Neural cell (in vitro differentiated cells): ENCODE results near the gene GPR139. TPM values are rescaled to one million over a fixed set of nuclear protein-coding genes. Genes with fewer than 3 reads are reported as not detected.

Source experiments
- H2AFZ ChIP-seq: fragments of 200-600, 300-800 bp; sonication (generic), shearing (Covaris generic); 2 replicates; pipeline ENCODE4 v1.6.0; 2014; ENCODE audit warnings: low read depth, mild to moderate bottlenecking, antibody characterized with exemption, low read length, moderate library complexity
- H3F3A ChIP-seq: fragments of 200-600 bp; shearing (Covaris generic); 2 replicates; pipeline ENCODE4 v1.6.1; 2016; ENCODE audit warnings: mild to moderate bottlenecking, moderate library complexity, mixed read lengths, antibody characterized with exemption, low read length; ENCODE audit not compliant: insufficient read depth, poor library complexity, severe bottlenecking
- H3K27ac ChIP-seq: fragments of 200-600, 300-800 bp; sonication (generic), shearing (Covaris generic); 2 replicates; pipeline ENCODE4 v1.5.1; 2014; ENCODE audit warnings: mild to moderate bottlenecking, low read length, moderate library complexity
- H3K27me3 ChIP-seq: fragments of 300-800, 200-600 bp; sonication (generic), shearing (Covaris generic); 2 replicates; pipeline ENCODE4 v1.6.0; 2014; ENCODE audit warnings: mild to moderate bottlenecking, low read depth, low read length, moderate library complexity; ENCODE audit not compliant: insufficient read depth
- H3K36me3 ChIP-seq: fragments of 300-800, 200-600 bp; sonication (generic), shearing (Covaris generic); 2 replicates; pipeline ENCODE4 v1.5.1; 2014; ENCODE audit warnings: mild to moderate bottlenecking, antibody characterized with exemption, low read length, moderate library complexity; ENCODE audit not compliant: insufficient read depth
- H3K4me2 ChIP-seq: fragments of 300-800, 200-600 bp; sonication (generic), shearing (Covaris generic); 2 replicates; pipeline ENCODE4 v1.6.0; 2014; ENCODE audit warnings: mild to moderate bottlenecking, low read length
- H3K4me3 ChIP-seq: fragments of 300-800, 200-600 bp; sonication (generic), shearing (Covaris generic); 2 replicates; pipeline ENCODE4 v1.5.1; 2014; ENCODE audit warnings: mild to moderate bottlenecking, low read length, moderate library complexity
- H3K79me2 ChIP-seq: fragments of 200-600 bp; shearing (Covaris generic); replicated peaks from 2 replicates; pipeline ENCODE4 v1.6.0; 2014; ENCODE audit warnings: mild to moderate bottlenecking, low read length, moderate library complexity; ENCODE audit not compliant: insufficient read depth
- H3K9ac ChIP-seq: fragments of 300-800, 200-600 bp; sonication (generic), shearing (Covaris generic); 2 replicates; pipeline ENCODE4 v1.6.1; 2016; ENCODE audit warnings: mild to moderate bottlenecking, low read length, mixed read lengths
- H3K9me2 ChIP-seq: fragments of 200-600 bp; shearing (Covaris generic); 2 replicates; pipeline ENCODE4 v1.6.1; 2016; ENCODE audit warnings: mild to moderate bottlenecking, low read length, mixed read lengths; ENCODE audit not compliant: insufficient read depth
- H3K9me3 ChIP-seq: fragments of 200-600, 300-800 bp; sonication (generic), shearing (Covaris generic); 2 replicates; pipeline ENCODE4 v1.6.1; 2016; ENCODE audit warnings: mild to moderate bottlenecking, mixed run types, low read length, moderate library complexity, mixed read lengths
- H4K20me1 ChIP-seq: fragments of 200-600 bp; shearing (Covaris generic); 2 replicates; pipeline ENCODE4 v1.6.1; 2016; ENCODE audit warnings: mild to moderate bottlenecking, mixed run types; ENCODE audit not compliant: insufficient read depth
- CTCF ChIP-seq: fragments of 450-650 bp; IDR thresholded peaks from 2 replicates; pipeline ENCODE4 v1.5.1; 2014; ENCODE audit warnings: antibody characterized with exemption, mild to moderate bottlenecking, moderate library complexity; ENCODE audit not compliant: poor library complexity, severe bottlenecking
- EP300 ChIP-seq: fragments of 450-650 bp; conservative IDR thresholded peaks from 2 replicates; pipeline ENCODE4 v1.6.1; 2014; ENCODE audit warnings: antibody characterized with exemption, mild to moderate bottlenecking, moderate library complexity; ENCODE audit not compliant: poor library complexity, severe bottlenecking
- EZH2 ChIP-seq: fragments of 200-600, 300-800 bp; shearing (Covaris generic), sonication (generic); IDR thresholded peaks from 2 replicates; pipeline ENCODE4 v1.6.1; 2014; ENCODE audit warnings: antibody characterized with exemption, low read length, borderline replicate concordance, mild to moderate bottlenecking; ENCODE audit not compliant: insufficient read depth, poor library complexity, severe bottlenecking
- MXI1 ChIP-seq: fragments of 450-650 bp; conservative IDR thresholded peaks from 2 replicates; pipeline ENCODE4 v1.6.1; 2014; ENCODE audit warnings: antibody characterized with exemption, mild to moderate bottlenecking; ENCODE audit not compliant: poor library complexity, severe bottlenecking
- POLR2AphosphoS5 ChIP-seq: IDR thresholded peaks from 2 replicates; pipeline ENCODE4 v1.6.1; 2012
- RAD21 ChIP-seq: fragments of 450-650 bp; conservative IDR thresholded peaks from 2 replicates; pipeline ENCODE4 v1.6.1; 2014; ENCODE audit warnings: antibody characterized with exemption, mild to moderate bottlenecking, moderate library complexity
- REST ChIP-seq: IDR thresholded peaks from 2 replicates; pipeline ENCODE4 v1.6.1; 2012; ENCODE audit warnings: borderline replicate concordance
- SMC3 ChIP-seq: fragments of 450-650 bp; conservative IDR thresholded peaks from 2 replicates; pipeline ENCODE4 v1.6.1; 2014; ENCODE audit warnings: antibody characterized with exemption, mild to moderate bottlenecking, moderate library complexity; ENCODE audit not compliant: poor library complexity
- TAF1 ChIP-seq: IDR thresholded peaks from 2 replicates; pipeline ENCODE4 v1.6.1; 2012; ENCODE audit warnings: low read depth
- polyA plus RNA-seq: library from polyadenylated mRNA; depleted of rRNA; stranded (reverse); fragments of >200 nt; gene quantifications from 2 replicates; pipeline ENCODE4 v1.2.3, GENCODE V29; 2014

The GPR139 gene
- polyA plus RNA-seq, 1 donor from 2014 or later, result 0.52 TPM

- Histone ChIP-seq H3K4me2 (no peak overlapping the region), H3K27me3 (no peaks in the 10 kb centered on the region), H3F3A (no peaks in the 10 kb centered on the region), H3K4me3 (no peak overlapping the region), H3K9ac (no peak overlapping the region), H2AFZ (no peak overlapping the region), H3K79me2 (no peaks in the 10 kb centered on the region), H3K9me2 (no peaks in the 10 kb centered on the region), H3K36me3 (no peaks in the 10 kb centered on the region), H3K27ac (no peak overlapping the region), H3K9me3 (no peaks in the 10 kb centered on the region), H4K20me1 (no peaks in the 10 kb centered on the region)
- no peak for TF ChIP-seq RAD21
- TF ChIP-seq SMC3, result no peak
- TF ChIP-seq POLR2AphosphoS5, result no peak
- TF ChIP-seq TAF1, result no peak
- TF ChIP-seq EP300, result no peak
- no peak for TF ChIP-seq MXI1
- no peak for TF ChIP-seq EZH2
- TF ChIP-seq REST, result no peak
- TF ChIP-seq CTCF, result no peak
These were observed 28.8 kb upstream of the GPR139 start for GRCh38 chr16:20102521-20102920.

GRCh38 chr16:20102021-20102420 is 28.3 kb upstream of the GPR139 start:
- TF ChIP-seq CTCF (no peak), RAD21 (no peak), TAF1 (no peak), REST (no peak), EZH2 (no peak), MXI1 (no peak), POLR2AphosphoS5 (no peak), SMC3 (no peak), EP300 (no peak)
- no peaks in the 10 kb centered on the region for H3K9me3 ChIP-seq
- H3K79me2 ChIP-seq, result no peaks in the 10 kb centered on the region
- no peak overlapping the region for H3K4me3 ChIP-seq
- H3K9ac ChIP-seq, result no peak overlapping the region
- H3F3A ChIP-seq, result no peaks in the 10 kb centered on the region
- no peak overlapping the region for H3K27ac ChIP-seq
- H3K27me3 ChIP-seq, result no peaks in the 10 kb centered on the region
- no peak overlapping the region for H2AFZ ChIP-seq
- H3K4me2 ChIP-seq, result no peak overlapping the region
- H3K9me2 ChIP-seq, result no peaks in the 10 kb centered on the region
- no peaks in the 10 kb centered on the region for H4K20me1 ChIP-seq
- no peaks in the 10 kb centered on the region for H3K36me3 ChIP-seq
